SK-N-DZ (cell line): ENCODE data around the gene REST.
"Not testable (repeated sequence)": the region's sequence is repeated elsewhere in the genome, so short reads cannot be mapped to it uniquely, and the experiment has no call there.

Experiments used
- DNase-seq: peaks from one replicate; pipeline ENCODE4 v3.0.0-alpha.2; 2015; ENCODE audit warnings: low spot score

Gene REST

GRCh38 chr4:56908206-56909085 is 746 bp downstream of the REST start:
- peak; percentile 48 for DNase-seq

- DNase-seq, result peak; percentile 16
These were observed 1.6 kb downstream of the REST start for GRCh38 chr4:56909086-56909894.

- no peak for DNase-seq
These were observed 2.7 kb downstream of the REST start for GRCh38 chr4:56910172-56910967.

DNA sequence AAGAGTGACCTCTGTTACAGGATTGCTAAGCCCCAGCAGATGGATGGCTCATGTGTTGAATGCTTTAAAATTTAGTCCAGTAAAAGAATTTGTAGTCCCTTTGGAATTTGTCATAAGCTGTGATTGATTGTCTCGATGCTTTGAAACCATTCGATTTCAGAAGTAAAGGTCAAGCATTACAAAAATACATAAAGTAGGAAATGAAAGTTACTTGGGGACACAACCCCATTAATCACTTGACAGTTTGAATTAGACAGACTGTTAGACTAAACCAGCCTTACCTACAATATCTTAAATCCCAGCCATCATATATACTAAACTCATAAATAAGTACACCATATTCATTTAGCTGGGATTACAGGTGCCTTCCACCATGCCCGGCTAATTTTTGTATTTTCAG is 6.6 kb downstream of the REST start:
- DNase-seq, result no peak

DNA sequence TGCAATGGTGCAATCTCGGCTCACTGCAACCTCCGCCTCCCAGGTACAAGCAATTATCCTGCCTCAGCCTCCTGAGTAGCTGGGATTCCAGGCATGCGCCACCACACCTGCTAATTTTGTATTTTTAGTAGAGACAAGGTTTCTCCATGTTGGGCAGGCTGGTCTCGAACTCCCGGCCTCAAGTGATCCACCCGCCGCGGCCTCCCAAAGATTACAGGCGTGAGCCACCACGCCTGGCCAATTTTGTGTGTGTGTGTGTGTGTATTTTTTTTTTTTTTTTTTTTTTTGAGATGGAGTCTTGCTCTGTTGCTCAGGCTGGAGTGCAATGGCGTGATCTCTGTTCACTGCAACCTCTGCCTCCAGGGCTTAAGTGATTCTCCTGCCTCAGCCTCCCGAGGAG is 7.3 kb downstream of the REST start:
- DNase-seq, result not testable (repeated sequence)

GRCh38 chr4:56927196-56927595 is 19.5 kb downstream of the REST start:
- no peak for DNase-seq

DNA sequence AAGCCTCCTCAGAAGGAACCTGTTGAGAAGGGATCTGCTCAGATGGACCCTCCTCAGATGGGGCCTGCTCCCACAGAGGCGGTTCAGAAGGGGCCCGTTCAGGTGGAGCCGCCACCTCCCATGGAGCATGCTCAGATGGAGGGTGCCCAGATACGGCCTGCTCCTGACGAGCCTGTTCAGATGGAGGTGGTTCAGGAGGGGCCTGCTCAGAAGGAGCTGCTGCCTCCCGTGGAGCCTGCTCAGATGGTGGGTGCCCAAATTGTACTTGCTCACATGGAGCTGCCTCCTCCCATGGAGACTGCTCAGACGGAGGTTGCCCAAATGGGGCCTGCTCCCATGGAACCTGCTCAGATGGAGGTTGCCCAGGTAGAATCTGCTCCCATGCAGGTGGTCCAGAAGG is 22.9 kb downstream of the REST start:
- DNase-seq, result no peak

GRCh38 chr4:56931924-56932323 is 24.2 kb downstream of the REST start:
- no peak for DNase-seq

GRCh38 chr4:56937262-56937661 is 29.6 kb downstream of the REST start:
- DNase-seq, result no peak

DNA sequence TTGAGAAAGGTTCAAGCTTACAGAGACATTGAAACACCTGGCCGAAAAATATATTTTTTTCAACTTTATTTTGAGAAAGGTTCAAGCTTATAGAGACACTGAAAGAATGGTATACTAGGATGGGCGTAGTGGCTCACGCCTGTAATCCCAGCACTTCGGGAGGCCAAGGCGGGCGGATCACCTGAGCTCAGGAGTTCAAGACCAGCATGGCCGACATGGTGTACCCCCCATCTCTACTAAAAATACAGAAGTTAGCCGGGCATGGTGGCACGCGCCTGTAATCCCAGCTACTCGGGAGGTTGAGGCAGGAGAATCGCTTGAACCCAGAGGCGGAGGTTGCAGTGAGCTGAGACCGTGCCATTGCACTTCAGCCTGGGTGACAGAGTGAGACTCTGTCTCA is 32.1 kb downstream of the REST start:
- not testable (repeated sequence) for DNase-seq

GRCh38 chr4:56940403-56940802 is 32.7 kb downstream of the REST start:
- DNase-seq, result no peak

GRCh38 chr4:56940971-56941370 is 33.3 kb downstream of the REST start:
- no peak for DNase-seq

GRCh38 chr4:56941403-56941802 is 33.7 kb downstream of the REST start:
- DNase-seq, result no peak

DNA sequence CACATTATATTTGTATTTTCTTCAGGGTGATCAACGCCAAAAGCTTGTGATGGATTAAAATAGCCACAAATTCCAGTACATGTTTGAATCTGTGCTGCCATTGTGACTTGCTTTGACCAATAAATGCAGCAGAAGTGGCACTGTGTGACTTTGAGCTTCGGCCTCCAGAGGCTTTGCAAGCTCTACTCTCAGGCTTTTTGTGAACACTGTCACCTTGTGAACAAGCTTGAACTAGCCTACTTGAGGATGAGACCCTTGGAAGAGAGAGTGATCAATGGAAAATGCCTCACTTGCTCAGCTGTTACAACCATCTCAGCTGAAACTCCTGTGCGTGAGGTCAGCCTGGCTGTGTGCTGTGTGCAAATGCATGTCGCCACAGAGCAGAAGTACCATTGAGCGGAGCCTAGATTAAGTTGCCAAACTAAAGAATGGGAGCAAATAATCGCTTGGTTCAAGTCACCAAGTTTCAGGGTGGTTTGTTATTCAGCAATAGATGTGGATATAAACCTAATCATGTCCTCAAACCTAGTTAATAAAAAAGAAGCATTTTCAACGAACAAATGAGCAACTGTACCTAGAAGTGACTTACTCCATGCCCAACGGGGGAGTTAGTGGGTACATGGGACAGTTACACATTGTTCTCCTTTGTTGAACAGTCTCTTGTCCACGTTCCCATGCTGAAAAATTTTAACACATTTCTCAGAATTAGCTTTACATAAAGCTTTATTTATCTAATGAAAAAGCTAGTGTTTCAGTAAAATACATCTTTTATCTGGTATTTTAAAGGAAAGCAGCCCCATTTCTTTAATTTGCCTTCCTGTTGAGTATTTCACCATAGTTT is 46.2 kb downstream of the REST start:
- DNase-seq, result no peak

DNA sequence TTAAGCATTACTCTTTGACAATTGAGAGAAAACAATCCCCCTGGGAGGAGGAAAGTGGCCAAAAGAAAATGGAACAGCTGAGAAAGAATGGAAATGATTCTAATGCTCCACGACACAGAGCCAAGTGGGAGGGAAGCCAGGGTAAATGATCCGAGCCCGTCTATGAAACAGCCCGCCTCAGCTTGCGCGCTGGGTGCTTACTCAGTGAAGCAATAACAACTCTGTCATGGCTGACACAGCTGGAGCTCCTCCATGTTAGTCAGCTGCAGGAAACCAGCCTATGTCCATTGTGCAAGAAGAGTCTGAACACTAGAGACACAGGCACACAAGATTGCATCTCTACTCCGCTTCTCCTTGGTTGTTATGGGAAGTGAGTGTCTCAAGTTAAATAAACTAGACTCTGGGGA is 50.4 kb downstream of the REST start:
- no peak for DNase-seq

DNA sequence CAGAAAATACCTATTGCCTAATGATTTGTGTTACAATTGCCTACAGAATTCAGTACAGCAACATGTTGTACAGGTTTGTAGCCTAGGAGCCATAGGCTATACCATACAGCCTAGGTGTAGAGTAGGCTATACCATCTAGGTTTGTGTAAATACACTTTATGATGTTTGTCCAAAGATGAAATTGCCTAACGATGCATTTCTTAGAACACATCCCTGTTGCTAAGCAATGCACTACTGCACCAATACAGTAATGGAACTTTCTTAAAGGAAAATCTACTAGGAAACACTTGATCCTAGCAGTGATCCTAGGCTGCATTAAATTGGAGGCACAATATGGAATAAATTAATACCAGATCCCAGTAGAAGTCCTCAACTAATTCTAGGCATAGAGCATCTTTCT is 51.4 kb downstream of the REST start:
- DNase-seq, result no peak

DNA sequence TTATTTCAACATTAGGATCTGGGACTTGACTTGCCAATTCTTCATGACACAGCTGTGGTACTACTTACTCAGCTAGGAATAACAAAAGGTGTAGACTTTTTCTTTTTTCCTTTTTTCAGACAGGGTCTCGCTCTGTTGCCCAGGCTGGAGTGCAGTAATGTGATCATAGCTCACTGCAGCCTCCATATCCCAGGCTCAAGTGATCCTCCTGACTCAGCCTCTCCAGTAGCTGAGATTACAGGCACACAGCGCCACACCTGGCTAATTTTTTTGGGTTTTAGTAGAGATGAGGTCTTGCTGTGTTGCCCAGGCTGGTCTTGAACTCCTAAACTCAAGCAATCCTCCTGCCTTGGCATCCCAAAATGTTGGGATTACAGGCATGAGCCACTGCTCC is 53.4 kb downstream of the REST start:
- no peak for DNase-seq

DNA sequence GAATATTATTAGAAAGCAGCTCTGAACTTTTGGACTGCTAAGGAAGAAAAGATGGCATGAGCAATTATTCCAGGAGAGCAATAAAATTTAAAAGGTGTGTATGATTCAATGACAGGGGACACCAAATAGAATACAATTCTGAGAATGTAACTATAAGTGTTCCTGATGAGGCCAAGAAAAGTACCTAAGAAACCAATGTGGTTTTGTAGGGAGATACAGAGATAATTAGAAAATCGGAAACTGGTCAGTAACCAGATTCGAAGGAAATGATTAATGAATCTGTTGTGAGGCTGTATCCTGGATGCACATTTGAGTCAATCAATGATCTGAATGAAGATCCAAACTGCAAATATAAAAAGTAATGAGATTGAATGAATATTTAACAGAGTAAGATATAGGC is 63.7 kb downstream of the REST start:
- no peak for DNase-seq

- no peak for DNase-seq
These were observed 64.7 kb downstream of the REST start for GRCh38 chr4:56972389-56972788.

- DNase-seq, result no peak
These were observed 65.1 kb downstream of the REST start for GRCh38 chr4:56972809-56973208.

GRCh38 chr4:56973336-56973735 is 65.6 kb downstream of the REST start:
- no peak for DNase-seq
